Measurements from ENCODE around the gene SLC6A3. TPM values are rescaled to one million over a fixed set of nuclear protein-coding genes. Genes with fewer than 3 reads are reported as not detected.

SLC6A3 gene
- total RNA-seq, 1 experiment from 2014 or later, result 0.05 TPM

- no TSS peak for BruUV-seq (replicated peaks)
- CTCF ChIA-PET, result no interaction called here
- ATAC-seq (no peak), DNase-seq (ENCODE audit: low read depth, low spot score) (no peak)
- H3K27ac ChIP-seq (ENCODE audit: low read length), result no peak overlapping the region
- H3K9me3 ChIP-seq (ENCODE audit: control insufficient read depth, insufficient read depth, low read depth, low read length), result peaks cover 12% of the 10 kb centered on the region; the same call in 1 of the 2 replicates
- POLR2A ChIA-PET, result no interaction called here
- TF ChIP-seq REST (IDR thresholded peaks at IDR 0.05; ENCODE audit: insufficient read depth in 1 of 2, low read depth in 2 of 2, low read length in 1 of 2) (no peak), POLR2AphosphoS5 (IDR thresholded peaks at IDR 0.05; ENCODE audit: low read depth, low read length) (no peak), SIN3A (IDR thresholded peaks at IDR 0.05; ENCODE audit: borderline replicate concordance, insufficient read depth, low read depth, low read length) (no peak), CTCF (IDR thresholded peaks at IDR 0.05) (no peak), TCF7L2 (IDR thresholded peaks at IDR 0.05; ENCODE audit: low read depth, low read length) (no peak)
- H3K4me1 ChIP-seq (ENCODE audit: control insufficient read depth, insufficient read depth, low read length), result peaks cover 2% of the 10 kb centered on the region; the same call in 1 of the 2 replicates
- no peaks in the 10 kb centered on the region for H3K27me3 ChIP-seq (ENCODE audit: control insufficient read depth, insufficient read depth, low read length)
- H3K4me3 ChIP-seq (ENCODE audit: low read depth in 2 of 2, low read length in 2 of 2), result no peak overlapping the region
- intact Hi-C loops (cut with micrococcal nuclease; ENCODE audit: unreplicated experiment) (no loop called here), in situ Hi-C loops (cut with HindIII; ENCODE audit: low pct_unique_long_range_greater_than_20kb, low sequenced_read_pairs) (no loop called here)
- no peaks in the 10 kb centered on the region for H3K36me3 ChIP-seq (ENCODE audit: control insufficient read depth, insufficient read depth, low read length)
These were observed 12.9 kb downstream of the SLC6A3 start for GRCh38 chr5:1432296-1432695.

- Histone ChIP-seq H3K36me3 (ENCODE audit: control insufficient read depth, insufficient read depth, low read length) (no peaks in the 10 kb centered on the region), H3K4me3 (ENCODE audit: low read depth in 2 of 2, low read length in 2 of 2) (no peak overlapping the region), H3K27me3 (ENCODE audit: control insufficient read depth, insufficient read depth, low read length) (no peaks in the 10 kb centered on the region), H3K4me1 (ENCODE audit: control insufficient read depth, insufficient read depth, low read length) (no peaks in the 10 kb centered on the region), H3K9me3 (ENCODE audit: control insufficient read depth, insufficient read depth, low read depth, low read length) (peaks cover 12% of the 10 kb centered on the region; the same call in 1 of the 2 replicates), H3K27ac (ENCODE audit: low read length) (no peak overlapping the region)
- intact Hi-C loops (cut with micrococcal nuclease; ENCODE audit: unreplicated experiment), result no loop called here
- BruUV-seq (replicated peaks), result no TSS peak
- DNase-seq (ENCODE audit: low read depth, low spot score) (no peak), ATAC-seq (no peak)
- ChIA-PET POLR2A (no interaction called here), CTCF (no interaction called here)
- TF ChIP-seq POLR2AphosphoS5 (IDR thresholded peaks at IDR 0.05; ENCODE audit: low read depth, low read length), result no peak
- TF ChIP-seq REST (IDR thresholded peaks at IDR 0.05; ENCODE audit: insufficient read depth in 1 of 2, low read depth in 2 of 2, low read length in 1 of 2), result no peak
- no peak for TF ChIP-seq SIN3A (IDR thresholded peaks at IDR 0.05; ENCODE audit: borderline replicate concordance, insufficient read depth, low read depth, low read length)
- TF ChIP-seq TCF7L2 (IDR thresholded peaks at IDR 0.05; ENCODE audit: low read depth, low read length), result no peak
- TF ChIP-seq CTCF (IDR thresholded peaks at IDR 0.05), result no peak
- in situ Hi-C loops (cut with HindIII; ENCODE audit: low pct_unique_long_range_greater_than_20kb, low sequenced_read_pairs), result no loop called here
These were observed 13.3 kb downstream of the SLC6A3 start for GRCh38 chr5:1431896-1432295.

Data from Panc1 (cell line).